Bronchial epithelial cell (primary cell): ENCODE results near the gene LRRC27. TPM values are rescaled to one million over a fixed set of nuclear protein-coding genes. Genes with fewer than 3 reads are reported as not detected.

ENCODE experiments used
- DNase-seq: peaks from one replicate; pipeline ENCODE4 v3.0.0-alpha.2; 2010; ENCODE audit warnings: low read depth
- FAIRE-seq: peaks from 2 replicates; lab custom pipeline; 2011; peaks lifted over from hg19 to GRCh38; lab: Jason Lieb, UNC
- H3K27me3 ChIP-seq: 2 replicates; pipeline ENCODE4 v1.5.1; 2011; ENCODE audit warnings: low read length; ENCODE audit not compliant: control insufficient read depth, insufficient read depth
- H3K36me3 ChIP-seq: 2 replicates; pipeline ENCODE4 v1.5.1; 2011; ENCODE audit warnings: low read length; ENCODE audit not compliant: control insufficient read depth, insufficient read depth
- H3K4me3 ChIP-seq: 2 replicates; pipeline ENCODE4 v1.5.1; 2011; ENCODE audit warnings: mild to moderate bottlenecking, low read depth, low read length, control low read depth
- CTCF ChIP-seq: IDR thresholded peaks from 2 replicates; pipeline ENCODE4 v1.5.1; 2011; ENCODE audit warnings: mild to moderate bottlenecking, moderate library complexity, low read length, control low read depth, inconsistent platforms; ENCODE audit not compliant: insufficient read depth, severe bottlenecking
- total RNA-seq: library from RNA; depleted of rRNA; stranded (reverse); fragments of >200 nt; gene quantifications from 2 replicates; pipeline ENCODE4 v1.2.1, GENCODE V29; 2014

Gene LRRC27
- total RNA-seq, 1 donor from 2014 or later, result 4.7 TPM

DNA sequence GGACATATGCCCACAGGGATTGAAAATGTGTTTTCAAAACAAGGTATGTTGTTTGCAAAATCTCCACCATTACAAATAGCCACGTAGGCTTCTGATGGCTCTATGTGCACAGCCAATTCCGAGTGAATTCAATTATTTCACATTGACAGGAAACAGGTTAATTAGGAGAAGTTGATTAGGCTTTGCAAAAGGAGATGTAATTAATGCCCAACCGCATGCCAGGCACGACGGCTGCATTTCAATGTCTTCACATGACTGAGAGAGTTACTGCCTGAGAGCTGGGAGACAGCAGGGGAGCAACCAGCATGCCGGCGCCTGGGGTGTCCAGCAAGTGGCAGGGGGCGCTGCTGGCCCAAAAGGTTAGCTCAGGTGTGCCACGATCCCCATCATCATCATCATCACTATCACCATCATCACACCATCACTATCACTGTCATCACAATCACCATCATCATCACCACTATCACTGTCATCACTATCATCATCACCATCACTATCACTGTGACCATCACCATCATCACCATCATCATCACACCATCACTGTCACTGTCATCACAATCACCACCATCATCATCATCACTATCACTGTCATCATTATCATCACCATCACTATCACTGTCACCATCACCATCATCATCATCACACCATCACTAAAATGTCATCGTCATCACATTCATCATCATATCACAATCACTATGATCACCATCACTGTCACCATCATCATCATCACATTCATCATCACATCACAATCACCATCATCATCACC lies 95.2 kb downstream of the LRRC27 start:
- TF ChIP-seq CTCF, result peak; percentile 5
- no peaks in the 10 kb centered on the region for H3K27me3 ChIP-seq
- H3K36me3 ChIP-seq, result no peaks in the 10 kb centered on the region
- H3K4me3 ChIP-seq, result no peak overlapping the region
- FAIRE-seq, result peak; percentile 60
- DNase-seq, result no peak

- no peak overlapping the region for H3K4me3 ChIP-seq
- no peaks in the 10 kb centered on the region for H3K27me3 ChIP-seq
- TF ChIP-seq CTCF, result no peak
- peak; percentile 64 for FAIRE-seq
- no peak for DNase-seq
- no peaks in the 10 kb centered on the region for H3K36me3 ChIP-seq
These were observed 96.0 kb downstream of the LRRC27 start for GRCh38 chr10:132427939-132428367.

- no peaks in the 10 kb centered on the region for H3K36me3 ChIP-seq
- no peak overlapping the region for H3K4me3 ChIP-seq
- DNase-seq (no peak), FAIRE-seq (no peak)
- H3K27me3 ChIP-seq, result no peaks in the 10 kb centered on the region
- no peak for TF ChIP-seq CTCF
These were observed 96.5 kb downstream of the LRRC27 start for GRCh38 chr10:132428486-132428995.

Other genes starting within 250 kb of the LRRC27 start
- 0.13 and 0.26 TPM in 2 replicates for gene DPYSL4, start 145.2 kb upstream of the LRRC27 start, total RNA-seq
- 9.7 and 14.6 TPM in 2 replicates for gene STK32C, start 24.2 kb upstream of the LRRC27 start, total RNA-seq
- gene PWWP2B, start 65.0 kb downstream of the LRRC27 start, total RNA-seq, result 39.4 and 40.0 TPM in 2 replicates
- 22.8 and 29.5 TPM in 2 replicates for gene INPP5A, start 205.6 kb downstream of the LRRC27 start, total RNA-seq